K562 (cell line): ENCODE data around the gene AIFM3. TPM values are rescaled to one million over a fixed set of nuclear protein-coding genes. Genes with fewer than 3 reads are reported as not detected.

ENCODE experiments used
- ADNP ChIP-seq: fragments of 200-800 bp; sonication (Bioruptor generic); IDR thresholded peaks from 2 replicates; pipeline ENCODE4 v1.6.1; 2016; ENCODE audit warnings: missing genetic modification characterization, missing compliant biosample characterization
- BRD4 ChIP-seq: fragments of 200-600 bp; sonication (generic); IDR thresholded peaks from 2 replicates; pipeline ENCODE4 v1.6.1; 2017; ENCODE audit warnings: inconsistent platforms
- CEBPB ChIP-seq: fragments of 450-650 bp; IDR thresholded peaks from 2 replicates; pipeline ENCODE4 v1.6.1; 2016; ENCODE audit warnings: missing genetic modification characterization, missing compliant biosample characterization
- E4F1 ChIP-seq: fragments of 250-450 bp; sonication (Bioruptor Pico); IDR thresholded peaks from 2 replicates; pipeline ENCODE4 v1.5.0; 2021; ENCODE audit warnings: mild to moderate bottlenecking, borderline replicate concordance
- GATAD2A ChIP-seq: fragments of 450-650 bp; IDR thresholded peaks from 2 replicates; pipeline ENCODE4 v1.6.1; 2017
- KDM2B ChIP-seq: fragments of 250-450 bp; sonication (Bioruptor Pico); IDR thresholded peaks from 2 replicates; pipeline ENCODE4 v1.8.0; 2021; ENCODE audit warnings: mild to moderate bottlenecking, moderate library complexity
- KDM5B ChIP-seq: fragments of 200-600 bp; sonication (generic); IDR thresholded peaks from 2 replicates; pipeline ENCODE4 v1.6.1; 2012; ENCODE audit warnings: low read depth, mild to moderate bottlenecking, moderate library complexity, low read length, control low read depth, inconsistent platforms; ENCODE audit not compliant: insufficient replicate concordance
- KLF10 ChIP-seq: fragments of 250-450 bp; sonication (Bioruptor Pico); IDR thresholded peaks from 2 replicates; pipeline ENCODE4 v1.6.1; 2021; ENCODE audit warnings: matching md5 sums
- MYC ChIP-seq, 2 experiments: fragments of 250-450 bp in 1 of 2; sonication (Bioruptor Pico) in 1 of 2; IDR thresholded peaks; 2 replicates each; pipeline versions ENCODE4 v1.5.1 to v1.6.1; 2012 to 2021; ENCODE audit warnings: low read depth in 2 of 2, borderline replicate concordance in 1 of 2, improper control_type of control experiment in 1 of 2, low read length in 1 of 2, mild to moderate bottlenecking in 1 of 2, moderate library complexity in 1 of 2
- TCFL5 ChIP-seq: fragments of 250-450 bp; sonication (Bioruptor Pico); conservative IDR thresholded peaks from 2 replicates; pipeline ENCODE4 v1.6.1; 2021; ENCODE audit warnings: mild to moderate bottlenecking, moderate library complexity, matching md5 sums
- ZFX ChIP-seq: sonication (generic); formaldehyde crosslinking; IDR thresholded peaks from 2 replicates; pipeline ENCODE4 v1.8.0; 2022; ENCODE audit warnings: mild to moderate bottlenecking, missing genetic modification reagents, moderate library complexity
- ZNF354B ChIP-seq: fragments of 250-450 bp; sonication (Bioruptor Pico); IDR thresholded peaks from 2 replicates; pipeline ENCODE4 v1.4.0; 2020
- ZNF583 ChIP-seq: fragments of 250-450 bp; sonication (Bioruptor Pico); IDR thresholded peaks from 2 replicates; pipeline ENCODE4 v1.4.0; 2020
- ZNF655 ChIP-seq: fragments of 250-450 bp; sonication (Bioruptor Pico); IDR thresholded peaks from 2 replicates; pipeline ENCODE4 v1.5.0; 2021
- polyA plus RNA-seq, 8 experiments: library from polyadenylated mRNA; depleted of rRNA in 4 of 8; stranded (reverse) in 5 of 8; unstranded in 3 of 8; fragments of >200 nt; fragmentation: Nextera tagmentation in 2 of 8; fragmentation: Illumina TruSeq in 1 of 8; extraction: Ambion mirVana in 2 of 8; extraction: Trizol in 1 of 8; gene quantifications; 2 replicates each; pipeline versions ENCODE4 v1.2.1 to v1.2.3, GENCODE V29; 2011 to 2014; ENCODE audit warnings: inconsistent platforms in 1 of 8, missing spikeins in 1 of 8
- total RNA-seq, 7 experiments: library from RNA; depleted of rRNA in 6 of 7; stranded (reverse); fragments of >200 nt in 6 of 7; fragmentation: Illumina TruSeq in 2 of 7; extraction: Trizol in 2 of 7; gene quantifications; 2 replicates each; pipeline versions ENCODE4 v1.2.1 to v1.2.3, GENCODE V29; 2011 to 2021; ENCODE audit warnings: low replicate concordance in 1 of 7
- TF ChIP-seq, protein P1 (sequence below): sonication (generic); formaldehyde crosslinking; IDR thresholded peaks from 2 replicates; pipeline ENCODE4 v1.8.0; 2022; ENCODE audit warnings: missing genetic modification reagents, mild to moderate bottlenecking, moderate library complexity, borderline replicate concordance

The AIFM3 gene
- total and polyA plus RNA-seq, 9 of the 15 experiments (the other 6 are each of a cell fraction or from before 2014, with no cell fraction given): 0.03 to 0.20 (median 0.07) TPM; not detected in 1

GRCh38 chr22:21014726-21015465 is 47.8 kb downstream of the AIFM3 start, which contains the start of gene P2RX6 (continued):
- TF ChIP-seq ADNP (tag) (no peak), KLF10 (CRISPR knock-in tag) (no peak), CEBPB (tag) (peak; percentile 20; the same call in 1 of the 2 replicates), ZFX (no peak), MYC (IDR thresholded peaks at IDR 0.05; ENCODE audit: low read depth, low read length) (peak; percentile 86), MYC (CRISPR knock-in tag; IDR thresholded peaks at IDR 0.05; ENCODE audit: borderline replicate concordance, low read depth) (no peak), ZNF655 (CRISPR knock-in tag) (no peak), KDM5B (peak; percentile 64), BRD4 (peak; percentile 30; the same call in 1 of the 2 replicates), KDM2B (no peak; the same call in 1 of the 2 replicates), TCFL5 (CRISPR knock-in tag) (no peak), ZNF354B (CRISPR knock-in tag) (no peak), ZNF583 (no peak; the same call in 1 of the 2 replicates), E4F1 (no peak), GATAD2A (no peak)
- TF ChIP-seq, protein P1, sequence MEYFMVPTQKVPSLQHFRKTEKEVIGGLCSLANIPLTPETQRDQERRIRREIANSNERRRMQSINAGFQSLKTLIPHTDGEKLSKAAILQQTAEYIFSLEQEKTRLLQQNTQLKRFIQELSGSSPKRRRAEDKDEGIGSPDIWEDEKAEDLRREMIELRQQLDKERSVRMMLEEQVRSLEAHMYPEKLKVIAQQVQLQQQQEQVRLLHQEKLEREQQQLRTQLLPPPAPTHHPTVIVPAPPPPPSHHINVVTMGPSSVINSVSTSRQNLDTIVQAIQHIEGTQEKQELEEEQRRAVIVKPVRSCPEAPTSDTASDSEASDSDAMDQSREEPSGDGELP (CRISPR knock-in tag): no peak
- TF ChIP-seq, all 486 proteins: peak for 108
